HG02973 (cell line): ENCODE data around the gene COL8A2.

Source experiments
- ATAC-seq: cut with Tn5 transposase; IDR thresholded peaks from one replicate; pipeline ENCODE4 v1.9.1; 2021; ENCODE audit warnings: moderate library complexity; ENCODE audit not compliant: unreplicated experiment

COL8A2 gene

DNA sequence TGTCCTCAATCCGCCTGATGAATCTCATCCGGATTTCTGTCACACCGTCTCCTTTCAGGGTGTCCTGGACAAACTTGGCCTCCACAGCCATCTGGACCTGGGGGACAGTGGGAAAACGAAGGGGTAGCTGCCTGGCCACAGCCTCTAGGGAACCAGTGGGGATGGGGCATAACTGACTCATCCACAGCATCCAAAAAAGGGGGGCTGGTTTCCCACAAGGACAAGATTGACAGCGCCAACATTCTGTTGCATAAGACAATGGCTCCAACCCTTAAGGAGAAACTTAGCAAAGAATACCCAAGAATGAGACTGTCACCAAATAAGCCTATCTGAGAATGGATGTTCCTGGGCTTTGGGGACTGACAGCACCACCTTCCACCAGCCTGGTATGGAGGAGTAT is 12.2 kb upstream of the COL8A2 start:
- ATAC-seq, result no peak

DNA sequence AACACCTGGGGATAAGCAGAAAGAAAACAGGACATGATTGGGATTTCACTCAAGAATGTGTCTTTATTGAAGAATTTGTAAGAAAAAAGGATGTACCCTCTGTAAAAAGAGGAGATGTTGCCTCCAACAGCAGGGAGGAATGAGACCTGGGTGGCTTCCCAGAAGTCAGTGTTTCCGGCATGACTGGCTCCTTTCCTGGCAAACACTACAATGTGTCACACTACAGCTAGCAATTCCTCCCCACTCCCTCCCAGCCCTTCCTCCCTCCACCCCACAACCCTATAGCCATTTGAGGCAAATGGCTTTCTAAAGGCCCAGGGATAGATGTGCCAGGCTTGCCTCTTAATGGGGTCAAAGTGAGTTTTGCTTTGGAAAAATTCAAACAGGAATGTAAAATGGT is 11.5 kb upstream of the COL8A2 start:
- ATAC-seq, result no peak

DNA sequence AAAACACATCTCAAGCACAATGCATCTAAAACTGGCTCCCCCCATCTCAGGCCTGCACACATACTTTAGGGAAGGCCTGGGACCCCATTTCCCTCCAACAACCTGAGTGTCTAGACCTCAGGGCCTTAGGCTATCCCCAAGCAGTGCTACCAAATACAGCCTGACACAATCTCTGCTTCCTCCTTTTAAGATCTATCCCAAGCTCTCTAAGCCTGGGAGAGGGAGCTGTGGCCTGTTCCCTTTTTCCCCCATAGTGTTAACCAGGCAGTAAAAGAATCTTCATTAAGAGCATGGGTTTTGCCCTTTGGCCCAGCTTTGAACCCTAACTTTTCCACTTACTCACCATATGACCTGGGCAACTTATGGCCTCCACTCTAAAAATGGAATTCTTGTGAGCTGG is 10.8 kb upstream of the COL8A2 start:
- no peak for ATAC-seq

DNA sequence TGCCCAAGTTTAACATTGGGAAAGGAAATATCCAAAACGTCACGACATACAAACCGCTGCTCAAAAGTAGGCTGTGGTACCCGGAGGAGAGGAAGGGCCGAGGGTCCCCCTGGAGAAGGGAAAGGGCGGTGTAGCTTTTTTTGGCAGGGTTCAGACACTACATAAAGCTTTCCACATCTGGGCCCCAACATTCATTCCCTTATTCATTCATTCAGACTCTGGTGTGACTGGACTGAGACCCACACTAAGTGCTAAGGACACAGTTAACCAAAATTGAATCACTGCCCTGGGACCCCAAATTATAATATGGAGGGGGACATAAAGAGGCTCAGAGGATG is 10.3 kb upstream of the COL8A2 start:
- ATAC-seq, result no peak

DNA sequence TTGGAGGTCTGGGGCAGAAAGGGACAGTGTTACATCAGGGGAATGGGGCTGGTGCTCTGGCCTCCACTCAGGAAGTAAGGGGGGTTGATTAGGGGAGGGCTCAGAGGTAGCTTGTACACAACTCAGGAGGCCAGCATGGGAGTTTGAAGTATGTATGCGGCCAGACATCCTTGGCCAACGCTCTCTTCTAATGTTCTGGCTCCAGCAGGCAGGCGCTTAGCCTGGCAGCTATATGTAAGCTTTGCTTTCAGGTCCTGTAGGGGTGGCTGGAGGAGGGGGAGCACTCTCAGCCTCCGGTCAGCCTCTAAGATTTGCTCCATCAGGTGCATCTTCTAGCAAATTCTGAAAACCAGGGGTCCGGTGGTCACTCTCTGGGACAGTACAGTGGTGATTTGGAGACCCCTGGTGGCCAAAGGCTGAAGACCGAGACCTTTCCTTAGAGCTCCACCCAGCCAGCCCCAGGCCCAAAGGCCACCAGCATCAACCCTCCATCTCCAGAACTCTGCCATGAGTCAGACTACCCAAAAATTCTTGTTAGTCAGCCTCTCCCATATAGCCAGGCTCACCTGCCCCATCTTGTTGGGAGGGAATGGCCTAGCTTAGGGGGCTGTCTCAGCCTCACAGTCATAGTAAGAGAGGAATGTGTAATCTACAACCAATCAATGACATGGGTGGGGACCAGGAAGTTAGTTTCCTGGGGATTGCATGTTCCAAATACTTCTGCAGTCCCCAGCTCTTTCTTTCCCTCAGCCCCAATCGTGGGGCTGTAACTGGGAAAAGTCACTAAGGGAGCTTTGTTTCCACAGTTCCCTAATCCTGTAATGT is 9.7 kb upstream of the COL8A2 start:
- no peak for ATAC-seq

DNA sequence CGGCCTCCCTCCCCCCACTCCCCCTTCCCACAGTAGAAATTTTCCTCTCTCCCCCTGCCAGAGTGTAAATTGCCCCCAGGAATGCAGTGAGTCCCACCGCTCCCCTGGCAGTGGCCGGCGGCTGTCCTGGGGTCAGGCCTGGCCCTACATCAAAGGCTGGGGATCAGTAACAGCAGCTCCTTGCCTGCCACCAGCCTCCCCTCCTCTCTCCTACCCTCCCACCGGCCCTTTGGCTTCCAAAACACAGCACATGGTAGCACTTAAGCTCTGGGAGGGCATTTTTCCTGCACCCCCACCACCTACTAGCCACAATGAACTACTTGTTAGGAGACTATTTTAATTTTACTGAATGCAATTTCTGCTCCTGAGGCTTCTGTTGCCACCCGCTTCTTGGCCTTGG is 9.0 kb upstream of the COL8A2 start:
- ATAC-seq, result no peak

DNA sequence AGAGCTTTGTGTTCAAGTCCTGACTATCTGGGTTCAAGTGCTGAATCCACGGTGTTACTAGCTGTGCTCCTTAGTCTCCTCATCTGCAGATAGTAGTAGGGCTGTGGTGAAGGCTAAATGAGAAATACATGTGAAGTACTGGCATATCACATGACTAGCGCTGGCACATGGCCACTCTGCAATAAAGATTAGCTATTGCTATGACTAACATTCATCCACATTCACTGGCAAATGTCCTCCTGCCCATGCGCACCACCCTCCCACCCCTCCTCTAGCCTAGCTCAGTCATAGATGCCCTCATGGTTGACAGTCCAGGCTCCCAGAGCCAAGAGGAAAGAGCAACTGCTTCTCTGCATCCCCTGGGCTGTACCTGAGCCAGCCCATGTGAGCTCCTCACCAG is 8.5 kb upstream of the COL8A2 start:
- ATAC-seq, result no peak

DNA sequence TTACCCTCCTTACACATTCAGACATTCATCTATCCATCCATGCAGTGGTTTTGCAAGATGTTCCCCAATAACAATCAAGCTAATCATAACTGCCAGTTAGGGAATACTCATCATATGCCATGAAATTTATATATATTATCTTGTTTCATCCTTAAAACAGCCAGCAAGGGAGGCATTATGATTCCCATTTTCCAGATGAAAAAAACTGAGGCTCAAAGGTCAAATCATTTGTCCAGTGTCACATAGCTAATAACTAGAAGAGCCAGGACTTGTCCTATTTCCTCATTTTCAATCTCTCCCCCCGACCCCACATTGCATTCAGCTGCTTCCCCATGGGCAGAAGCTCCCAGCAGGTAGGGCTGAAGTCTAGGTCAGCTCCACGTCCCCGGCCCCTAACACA is 7.0 kb upstream of the COL8A2 start:
- ATAC-seq, result no peak

DNA sequence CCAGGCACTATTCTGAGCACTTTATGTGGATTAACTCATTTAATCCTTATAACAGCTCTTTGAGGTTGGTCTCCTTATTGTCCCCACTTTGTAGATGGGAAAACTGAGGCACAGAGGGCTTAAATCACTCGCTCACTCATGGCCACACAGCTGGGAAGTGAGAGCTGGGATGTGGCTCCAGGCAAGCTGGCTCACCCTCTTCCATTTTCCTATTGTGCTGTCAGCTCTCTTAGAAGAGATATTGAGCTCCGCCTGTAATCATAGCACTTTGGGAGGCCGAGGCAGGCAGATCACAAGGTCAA is 3.8 kb upstream of the COL8A2 start:
- ATAC-seq, result no peak

DNA sequence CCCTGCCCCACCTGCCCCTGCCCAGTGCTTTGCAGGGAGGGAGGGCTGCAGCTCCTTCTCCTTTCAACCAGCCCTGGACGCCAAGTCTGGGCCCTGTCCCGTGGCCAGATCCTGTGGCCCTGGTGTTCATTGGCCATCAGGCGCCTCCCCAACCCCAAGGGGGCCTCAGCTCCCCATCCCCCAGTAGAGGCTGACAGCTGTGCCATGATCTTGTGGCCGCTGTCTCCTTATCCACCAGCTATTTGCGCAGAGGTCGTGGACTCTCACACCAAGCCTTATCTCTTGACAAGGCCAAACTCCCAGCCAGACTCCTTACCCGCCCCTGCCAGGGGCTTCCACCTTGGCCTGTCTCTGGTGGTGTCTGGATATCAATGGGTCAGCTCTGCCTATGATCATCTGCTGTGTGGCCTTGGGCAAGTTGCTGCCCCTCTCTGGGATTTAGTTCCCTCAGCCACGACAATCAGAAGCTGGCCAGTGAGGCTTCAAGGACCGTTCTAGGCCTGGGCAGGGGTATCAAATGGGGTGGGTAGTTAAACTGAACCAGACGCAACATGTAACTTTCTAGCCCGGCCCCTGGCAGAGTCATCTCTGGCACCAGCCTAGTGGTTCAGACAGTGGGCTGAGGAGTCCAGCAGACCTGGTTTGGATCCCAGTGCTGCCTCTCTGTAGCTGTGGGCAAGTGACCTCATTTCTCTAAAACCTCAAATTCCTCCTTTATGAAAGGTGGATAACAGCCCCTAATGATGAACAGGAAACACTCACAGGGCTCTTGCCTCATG is 3.3 kb upstream of the COL8A2 start:
- ATAC-seq, result no peak

DNA sequence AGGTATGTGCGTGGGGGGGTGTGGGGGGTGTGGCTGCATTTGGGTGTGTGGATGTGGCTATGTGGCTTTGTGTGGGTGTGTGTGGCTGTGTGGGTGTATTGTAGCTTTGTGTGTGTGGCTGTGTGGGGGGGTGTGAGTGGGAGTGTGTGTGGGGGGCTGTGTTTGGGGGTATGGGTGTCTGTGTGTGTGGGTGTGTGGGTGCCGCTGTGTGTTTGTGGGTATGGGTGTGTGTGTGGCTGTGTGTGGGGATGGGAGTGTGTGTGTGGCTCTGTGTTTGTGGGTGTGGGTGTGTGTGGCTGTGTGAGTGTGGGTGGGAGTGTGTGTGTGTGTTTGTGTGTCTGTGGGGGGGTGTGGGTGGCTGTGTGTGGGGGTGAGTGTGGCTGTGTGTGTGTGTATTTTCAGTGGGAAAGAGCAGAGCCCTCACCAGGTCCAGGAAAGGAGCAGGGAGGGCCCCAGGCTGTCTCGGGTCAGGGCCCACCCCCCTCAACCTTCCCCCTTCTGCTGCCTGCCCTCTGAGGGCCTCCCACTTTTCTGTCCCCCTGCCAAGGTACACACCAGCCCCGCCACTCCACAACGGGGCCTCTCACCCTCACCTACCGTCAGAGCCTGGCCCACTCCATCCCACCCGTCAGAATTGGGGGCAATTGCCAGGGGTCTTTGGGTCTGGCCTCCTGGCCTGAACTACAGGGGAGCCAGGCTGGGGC is 1.9 kb upstream of the COL8A2 start:
- no peak for ATAC-seq

DNA sequence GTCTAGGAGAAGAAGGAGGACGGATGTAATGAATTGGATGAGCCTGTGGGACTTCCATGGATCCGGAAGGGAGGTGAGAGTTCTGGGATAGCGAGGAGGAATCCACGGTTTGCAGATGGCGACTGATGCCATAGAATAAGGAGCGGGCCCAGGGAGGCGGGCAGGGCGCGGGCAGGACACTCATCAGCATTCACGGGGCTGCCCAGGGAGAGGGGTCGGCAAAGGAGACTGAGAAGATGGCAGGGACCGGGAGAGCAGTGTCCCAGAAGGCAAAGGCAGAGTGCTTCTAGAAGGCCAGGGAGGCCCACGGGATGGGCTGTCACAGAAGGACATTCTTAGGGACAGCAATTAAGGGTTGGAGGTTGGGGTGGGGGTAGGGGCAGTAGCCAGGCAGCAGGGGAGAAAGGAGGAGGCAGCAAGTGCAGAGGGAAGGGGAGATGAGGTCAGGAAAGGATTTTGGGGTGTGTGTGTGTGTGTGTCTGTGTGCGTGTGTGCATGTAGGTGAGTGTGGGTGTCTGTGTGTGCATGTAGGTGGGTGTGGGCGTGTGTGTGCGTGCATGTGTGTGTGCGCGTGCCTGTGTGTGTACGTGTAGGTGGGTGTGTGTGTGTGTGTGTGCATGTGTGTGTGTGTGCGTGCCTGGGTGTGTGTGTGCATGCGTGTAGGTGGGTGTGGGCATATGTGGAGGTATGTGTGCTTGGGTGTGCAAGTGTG is 1.1 kb upstream of the COL8A2 start:
- ATAC-seq, result no peak

DNA sequence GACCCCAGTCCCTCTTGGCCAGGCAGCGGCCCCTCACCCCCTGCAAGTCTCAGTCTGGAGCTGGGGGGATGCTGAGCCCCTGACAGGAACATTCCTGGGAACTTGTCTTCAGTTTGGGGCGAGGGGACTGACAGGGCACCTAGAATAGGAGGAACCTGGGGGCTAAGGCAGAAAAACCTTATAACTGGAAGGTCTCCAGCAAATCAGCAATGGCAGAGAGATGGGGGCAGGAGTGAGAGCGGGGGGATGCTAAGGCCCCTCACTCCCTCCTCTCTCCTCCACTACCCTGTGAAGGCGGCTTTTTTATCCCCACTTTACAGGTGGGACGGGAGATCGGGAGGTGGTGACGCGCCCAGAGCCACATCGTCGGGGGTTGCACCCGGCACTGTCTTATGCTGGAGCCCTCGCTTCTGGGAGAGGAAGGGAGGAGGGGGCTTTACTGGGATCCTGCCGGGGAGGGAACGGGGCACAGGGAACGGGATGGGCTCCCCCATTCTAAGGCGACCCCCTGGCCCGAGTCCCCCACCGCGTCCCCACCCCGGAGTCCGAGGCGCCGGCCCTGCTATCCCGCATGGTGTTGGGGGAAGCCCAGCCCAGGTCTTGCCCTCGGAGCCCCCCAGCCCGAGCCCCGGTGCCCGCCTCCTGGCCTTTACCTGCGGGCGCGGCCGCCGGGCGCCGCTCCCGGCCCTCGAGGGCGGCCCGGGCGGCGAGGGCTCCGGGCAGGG is 456 bp downstream of the COL8A2 start:
- no peak for ATAC-seq

DNA sequence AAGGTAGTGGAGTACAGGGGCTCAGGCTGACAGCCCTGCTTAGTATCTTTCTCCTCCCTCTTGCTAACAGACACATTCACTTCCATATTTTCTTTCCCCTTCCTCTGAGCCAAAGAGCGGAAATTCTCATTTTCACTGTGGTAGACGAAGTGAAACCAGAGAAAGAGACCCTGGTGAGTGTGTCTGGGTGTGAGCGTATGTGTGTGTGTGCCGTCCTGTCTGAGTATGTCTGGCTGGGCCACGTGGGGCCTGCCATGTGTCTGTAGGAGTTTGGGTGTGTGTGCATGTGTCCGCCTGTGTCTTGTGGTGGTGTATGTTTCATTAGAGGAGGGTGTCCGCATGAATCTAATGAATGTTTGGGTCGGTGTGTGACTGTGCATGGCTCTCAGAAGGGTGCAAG is 1.7 kb downstream of the COL8A2 start:
- ATAC-seq, result no peak

DNA sequence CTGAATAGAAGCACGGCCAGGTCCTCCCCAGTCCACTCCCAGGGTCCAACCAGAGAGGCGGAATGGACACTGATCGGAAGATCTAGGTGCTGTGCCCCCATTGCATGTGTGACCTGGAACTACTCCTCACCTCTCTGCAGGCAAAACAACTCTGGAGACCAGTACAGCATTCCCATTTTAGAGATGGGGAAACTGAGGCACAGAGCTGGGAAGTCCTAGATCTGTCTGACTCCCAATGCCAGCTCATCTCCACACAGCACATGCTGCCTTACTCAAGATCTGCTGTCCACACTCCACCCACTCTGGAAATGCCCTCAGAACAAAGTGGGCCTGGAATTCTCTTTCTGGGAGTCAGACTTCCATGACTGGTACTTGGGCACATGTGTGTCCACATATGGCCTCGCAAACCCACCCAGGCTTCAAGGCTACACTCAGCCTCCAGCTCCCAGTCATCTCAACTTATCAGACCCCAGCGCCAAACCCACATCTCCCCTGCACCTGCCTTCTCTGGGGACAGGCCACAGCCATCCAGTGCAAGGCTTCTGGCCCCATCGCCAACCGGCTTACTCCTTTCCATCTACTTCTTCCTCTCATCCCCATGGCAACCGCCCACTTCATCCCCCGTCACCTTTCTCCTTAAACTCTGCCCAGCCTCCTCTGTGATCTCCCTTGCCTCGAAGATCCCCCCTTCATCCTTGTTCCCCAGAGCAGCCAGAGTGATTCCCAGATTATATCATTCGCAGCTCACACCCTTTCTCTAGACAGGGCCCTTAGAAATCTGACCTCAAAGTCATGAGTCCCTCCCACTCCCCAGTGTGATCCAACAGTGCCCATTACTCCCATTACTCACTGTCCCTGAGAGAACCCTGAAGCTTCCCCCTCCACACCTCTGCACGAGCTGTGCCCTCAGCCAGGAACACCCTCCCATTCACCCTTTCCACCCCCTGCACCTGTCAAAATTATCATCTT is 2.7 kb downstream of the COL8A2 start:
- ATAC-seq, result no peak

DNA sequence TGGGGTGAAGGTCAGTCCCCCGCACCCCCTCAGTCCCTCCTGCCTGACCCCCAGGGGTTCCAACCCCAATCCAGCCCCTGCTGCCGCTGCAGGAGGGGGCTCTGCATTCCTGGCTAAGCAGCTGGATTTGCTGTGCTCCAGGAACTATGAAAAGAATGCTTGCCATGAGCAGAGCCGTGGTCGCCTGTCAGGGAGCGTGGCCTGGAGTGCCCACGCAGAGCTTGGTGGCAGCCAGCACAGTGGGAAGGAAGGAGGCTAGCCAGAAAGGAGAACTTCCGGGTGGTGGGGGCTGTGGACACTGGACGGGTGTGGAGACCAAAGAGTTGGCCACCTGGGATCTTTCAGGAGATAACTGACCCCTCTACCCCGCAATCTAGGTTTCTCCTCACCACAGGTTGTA is 5.6 kb downstream of the COL8A2 start:
- no peak for ATAC-seq

DNA sequence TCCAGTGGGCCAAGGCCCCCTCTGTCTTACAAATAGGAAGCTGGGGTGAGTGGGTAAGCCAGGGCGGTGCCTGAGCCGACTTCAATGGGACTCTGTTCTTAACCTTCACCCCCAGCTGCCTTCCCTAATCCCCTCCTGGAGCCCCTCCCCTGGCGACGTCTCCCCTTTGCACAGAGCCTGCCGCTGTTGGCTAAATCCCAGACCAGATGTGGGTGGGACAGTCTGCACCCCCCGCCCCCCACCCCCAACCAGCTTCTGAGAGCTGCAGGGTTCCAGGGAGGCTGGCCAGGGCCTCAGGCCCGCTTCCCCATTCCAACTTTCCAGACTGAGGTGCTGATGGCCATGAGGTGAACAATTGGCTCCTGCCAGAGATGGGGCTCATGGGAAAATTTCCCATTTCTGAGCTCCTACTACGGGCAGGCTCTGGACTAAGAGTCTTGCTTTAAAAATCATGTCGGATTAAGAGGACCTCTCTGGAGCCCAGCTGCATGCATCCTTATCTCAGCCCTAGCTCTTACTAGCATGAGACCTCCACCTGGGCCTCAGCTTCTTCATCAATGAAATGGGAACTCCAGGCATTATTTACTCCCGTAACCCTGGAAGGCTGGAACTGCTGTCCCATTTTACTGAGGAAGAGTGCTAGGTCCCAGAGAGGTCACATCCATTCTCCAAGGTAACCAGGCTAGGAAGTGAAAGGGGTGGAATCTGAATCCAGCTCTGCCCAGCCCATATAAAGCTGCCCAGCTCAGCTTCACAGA is 6.4 kb downstream of the COL8A2 start:
- no peak for ATAC-seq

DNA sequence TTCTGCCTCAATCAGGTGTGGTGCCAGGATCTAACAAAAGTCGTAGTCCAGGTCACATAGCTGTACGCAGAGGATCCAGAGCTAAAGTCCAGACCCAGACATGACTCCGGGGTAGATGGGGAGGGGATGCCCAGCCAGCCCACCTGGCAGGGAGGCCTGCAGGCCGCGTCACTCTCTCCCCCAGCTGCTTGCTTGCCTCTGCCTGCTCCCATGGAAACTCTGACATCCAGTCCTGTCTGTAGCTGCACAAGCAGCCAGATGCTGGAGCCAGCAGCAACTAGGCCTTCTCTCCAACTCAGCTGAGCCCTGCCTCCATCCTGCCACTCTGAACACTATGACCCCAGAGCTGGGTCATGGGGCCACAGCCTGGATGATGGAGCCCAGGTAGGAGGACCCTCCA is 8.1 kb downstream of the COL8A2 start:
- ATAC-seq, result no peak

DNA sequence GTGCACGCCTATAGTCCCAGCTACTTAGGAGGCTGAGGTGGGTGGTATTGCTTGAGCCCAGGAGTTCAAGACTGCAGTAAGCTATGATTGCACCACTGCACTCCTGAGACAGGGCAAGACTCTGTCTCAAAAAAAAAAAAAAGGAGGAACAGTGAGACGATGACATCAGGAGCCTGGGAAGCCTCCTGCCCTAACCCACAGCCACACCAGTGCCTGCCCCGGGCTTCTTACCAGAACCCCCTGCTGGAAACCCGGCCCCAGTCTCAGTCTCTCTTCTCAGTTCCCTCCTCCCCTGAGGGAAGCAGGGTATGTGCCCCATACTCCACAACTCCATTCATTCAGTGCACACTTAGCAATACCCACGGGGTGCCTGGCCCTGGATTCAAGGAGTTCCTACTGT is 9.1 kb downstream of the COL8A2 start:
- ATAC-seq, result no peak
